GM21381 (cell line): Measurements from ENCODE around the gene ETV7.
"Not testable (repeated sequence)": the region's sequence is repeated elsewhere in the genome, so short reads cannot be mapped to it uniquely, and the experiment has no call there.

Source experiments
- ATAC-seq: cut with Tn5 transposase; IDR thresholded peaks from one replicate; pipeline ENCODE4 v1.9.1; 2021; ENCODE audit warnings: mild to moderate bottlenecking, moderate library complexity; ENCODE audit not compliant: unreplicated experiment

ETV7 gene

GRCh38 chr6:36387440-36388303 lies at the start of gene ETV7:
Gene ETV7 (minus strand): TSS chr6:36387669. CDS start chr6:36387541, 128 bp downstream.
- no peak for ATAC-seq

- ATAC-seq = no peak
Observed at GRCh38 chr6:36436466-36436865, 49.0 kb upstream of the ETV7 start.

GRCh38 chr6:36432151-36432671 lies 44.7 kb upstream of the ETV7 start:
- no peak for ATAC-seq

- ATAC-seq = no peak
Observed at GRCh38 chr6:36431197-36431596, 43.7 kb upstream of the ETV7 start.

GRCh38 chr6:36430351-36430750 lies 42.9 kb upstream of the ETV7 start:
- ATAC-seq = no peak

GRCh38 chr6:36428911-36429310 lies 41.4 kb upstream of the ETV7 start:
- ATAC-seq = no peak

- ATAC-seq = no peak
Observed at GRCh38 chr6:36426622-36427021, 39.2 kb upstream of the ETV7 start.

- ATAC-seq = peak; percentile 90
Observed at GRCh38 chr6:36423101-36423824, 35.8 kb upstream of the ETV7 start.

GRCh38 chr6:36422714-36423100 lies 35.2 kb upstream of the ETV7 start:
- ATAC-seq = no peak

- ATAC-seq = no peak
Observed at GRCh38 chr6:36419310-36419709, 31.8 kb upstream of the ETV7 start.

- ATAC-seq = no peak
Observed at GRCh38 chr6:36418558-36418957, 31.1 kb upstream of the ETV7 start.

- ATAC-seq = no peak
Observed at GRCh38 chr6:36414481-36414880, 27.0 kb upstream of the ETV7 start.

- ATAC-seq = no peak
Observed at GRCh38 chr6:36413489-36414480, 26.3 kb upstream of the ETV7 start.

- ATAC-seq = not testable (repeated sequence)
Observed at GRCh38 chr6:36409718-36410117, 22.2 kb upstream of the ETV7 start.

- no peak for ATAC-seq
Observed at GRCh38 chr6:36404164-36404563, 16.7 kb upstream of the ETV7 start.

GRCh38 chr6:36402481-36402880 lies 15.0 kb upstream of the ETV7 start:
- ATAC-seq = no peak

GRCh38 chr6:36399970-36400369 lies 12.5 kb upstream of the ETV7 start:
- ATAC-seq = no peak

- no peak for ATAC-seq
Observed at GRCh38 chr6:36392621-36393020, 5.2 kb upstream of the ETV7 start.

- ATAC-seq = no peak
Observed at GRCh38 chr6:36389353-36389752, 1.9 kb upstream of the ETV7 start.

- no peak for ATAC-seq
Observed at GRCh38 chr6:36386495-36387439, 702 bp downstream of the ETV7 start.
